NCI-H82 (cell line): ENCODE results near the gene TM4SF20.

Experiments
- DNase-seq: peaks from one replicate; lab custom pipeline; 2025; lab: John Stamatoyannopoulos, UW

TM4SF20 gene

GRCh38 chr2:227379095-227379494 is at the start of gene TM4SF20:
TSS of gene TM4SF20 (minus strand) at chr2:227379306. CDS start at chr2:227379268, 38 bp downstream.
- DNase-seq = no peak

- DNase-seq = no peak
These were observed 49.7 kb upstream of the TM4SF20 start for GRCh38 chr2:227428731-227429285.

GRCh38 chr2:227423656-227424499 is 44.8 kb upstream of the TM4SF20 start:
- no peak for DNase-seq

- DNase-seq = no peak
These were observed 41.3 kb upstream of the TM4SF20 start for GRCh38 chr2:227420087-227421052.

GRCh38 chr2:227416701-227417100 is 37.6 kb upstream of the TM4SF20 start:
- no peak for DNase-seq

GRCh38 chr2:227415538-227416424 is 36.7 kb upstream of the TM4SF20 start:
- no peak for DNase-seq

- no peak for DNase-seq
These were observed 35.7 kb upstream of the TM4SF20 start for GRCh38 chr2:227414846-227415245.

- DNase-seq = no peak
These were observed 34.3 kb upstream of the TM4SF20 start for GRCh38 chr2:227413371-227413770.

- no peak for DNase-seq
These were observed 33.8 kb upstream of the TM4SF20 start for GRCh38 chr2:227412877-227413276.

- no peak for DNase-seq
These were observed 32.9 kb upstream of the TM4SF20 start for GRCh38 chr2:227411990-227412350.

- DNase-seq = no peak
These were observed 32.3 kb upstream of the TM4SF20 start for GRCh38 chr2:227411320-227411989.

- no peak for DNase-seq
These were observed 31.1 kb upstream of the TM4SF20 start for GRCh38 chr2:227410191-227410590.

- DNase-seq = peak; percentile 75
These were observed 28.6 kb upstream of the TM4SF20 start for GRCh38 chr2:227407591-227408151.

- DNase-seq = peak; percentile 97
These were observed 27.3 kb upstream of the TM4SF20 start for GRCh38 chr2:227406177-227407031.

- DNase-seq = no peak
These were observed 25.6 kb upstream of the TM4SF20 start for GRCh38 chr2:227404585-227405271.

- DNase-seq = no peak
These were observed 23.9 kb upstream of the TM4SF20 start for GRCh38 chr2:227402959-227403358.

- no peak for DNase-seq
These were observed 23.2 kb upstream of the TM4SF20 start for GRCh38 chr2:227402321-227402720.

GRCh38 chr2:227401550-227401949 is 22.4 kb upstream of the TM4SF20 start:
- no peak for DNase-seq
